B cell (primary cell): ENCODE results near the gene PRKRIP1. TPM values are rescaled to one million over a fixed set of nuclear protein-coding genes. Genes with fewer than 3 reads are reported as not detected.

ENCODE experiments used
- ATAC-seq: fragments of 200-7000 bp; cut with Tn5 transposase; one replicate; pipeline ENCODE4 v1.10.0; 2021; ENCODE audit warnings: low read depth, mild to moderate bottlenecking, moderate number of reproducible peaks, moderate library complexity
- CTCF ChIA-PET: fragments of 350-600 bp; sonication (Branson Sonifier 250); formaldehyde crosslinking; loops from one replicate; lab custom pipeline; 2021; ENCODE audit warnings: antibody characterized with exemption, inconsistent platforms; lab: Charles Lee
- POLR2A ChIA-PET: fragments of 350-600 bp; sonication (Branson Sonifier 250); formaldehyde crosslinking; loops from one replicate; lab custom pipeline; 2021; ENCODE audit warnings: antibody characterized with exemption; lab: Charles Lee
- DNase-seq: peaks from one replicate; pipeline ENCODE4 v3.0.0; 2013
- H2AFZ ChIP-seq: 2 replicates; pipeline ENCODE4 v1.6.1; 2012; ENCODE audit warnings: mild to moderate bottlenecking, low read depth, low read length; ENCODE audit not compliant: insufficient read depth, poor library complexity, severe bottlenecking
- H3K27ac ChIP-seq, 2 donors: 1 replicate in 1 of 2; 2 replicates in 1 of 2; pipeline ENCODE4 v1.5.1; 2012 to 2013; ENCODE audit warnings: low read length in 2 of 2, mild to moderate bottlenecking in 2 of 2, moderate library complexity in 1 of 2
- H3K27me3 ChIP-seq, 4 experiments: fragments of 200-600 bp in 1 of 4; sonication (generic) in 1 of 4; replicated peaks in 1 of 4; 1 replicate in 2 of 4; 2 replicates in 2 of 4; pipeline versions ENCODE4 v1.6.1 to v1.7.0; 2013 to 2016; ENCODE audit warnings: low read length in 3 of 4, mild to moderate bottlenecking in 2 of 4, mixed read lengths in 1 of 4, moderate library complexity in 1 of 4; ENCODE audit not compliant: insufficient read depth in 4 of 4, control insufficient read depth in 3 of 4; ENCODE audit errors: control extremely low read depth in 1 of 4
- H3K36me3 ChIP-seq, 2 experiments: replicated peaks in 1 of 2; 1 replicate in 1 of 2; 2 replicates in 1 of 2; pipeline versions ENCODE4 v1.6.1 to v1.7.1; 2013; ENCODE audit warnings: low read length in 1 of 2; ENCODE audit not compliant: insufficient read depth in 2 of 2, control insufficient read depth in 1 of 2; ENCODE audit errors: control extremely low read depth in 1 of 2, extremely low read depth in 1 of 2
- H3K4me1 ChIP-seq, 2 donors: fragments of 200-600 bp in 1 of 2; sonication (generic) in 1 of 2; 1 replicate in 1 of 2; 2 replicates in 1 of 2; pipeline versions ENCODE4 v1.5.1 to v1.6.1; 2013 to 2017; ENCODE audit warnings: low read length in 2 of 2; ENCODE audit not compliant: control insufficient read depth in 2 of 2, insufficient read depth in 2 of 2
- H3K4me2 ChIP-seq: replicated peaks from 2 replicates; pipeline ENCODE3; 2012; ENCODE audit warnings: mild to moderate bottlenecking, low read depth, low read length; ENCODE audit not compliant: poor library complexity, severe bottlenecking
- H3K4me3 ChIP-seq, 5 experiments: fragments of 200-600 bp in 1 of 5; sonication (generic) in 1 of 5; 1 replicate in 3 of 5; 2 replicates in 2 of 5; pipeline versions ENCODE4 v1.5.1 to v1.7.0; 2011 to 2016; ENCODE audit warnings: low read length in 4 of 5, mild to moderate bottlenecking in 4 of 5, low read depth in 2 of 5, control low read depth in 1 of 5, moderate library complexity in 1 of 5; ENCODE audit not compliant: insufficient read depth in 1 of 5; ENCODE audit errors: control extremely low read depth in 1 of 5, extremely low read depth in 1 of 5
- H3K79me2 ChIP-seq: fragments of 200-600 bp; sonication (generic); one replicate; pipeline ENCODE4 v1.6.0; 2016; ENCODE audit warnings: low read length; ENCODE audit not compliant: control insufficient read depth, insufficient read depth
- H3K9ac ChIP-seq: fragments of 200-600 bp; sonication (generic); 2 replicates; pipeline ENCODE4 v1.6.1; 2017; ENCODE audit warnings: mild to moderate bottlenecking, low read length, moderate library complexity
- H3K9me3 ChIP-seq, 3 donors: one replicate each; pipeline versions ENCODE4 v1.6.1 to v1.7.1; 2013; ENCODE audit warnings: low read length in 2 of 3; ENCODE audit not compliant: control insufficient read depth in 2 of 3, insufficient read depth in 1 of 3; ENCODE audit errors: control extremely low read depth in 1 of 3
- H4K20me1 ChIP-seq: 2 replicates; pipeline ENCODE4 v1.6.0; 2012; ENCODE audit warnings: mild to moderate bottlenecking, low read length; ENCODE audit not compliant: insufficient read depth, control insufficient read depth, poor library complexity, severe bottlenecking
- H3K27ac Mint-ChIP-seq: one replicate; pipeline ENCODE4 v1.8.0; 2021; ENCODE audit warnings: mixed read lengths
- H3K27me3 Mint-ChIP-seq: one replicate; pipeline ENCODE4 v1.8.0; 2021; ENCODE audit warnings: mixed read lengths
- H3K4me1 Mint-ChIP-seq: one replicate; pipeline ENCODE4 v1.8.0; 2021; ENCODE audit warnings: mixed read lengths
- H3K4me3 Mint-ChIP-seq: one replicate; pipeline ENCODE4 v1.8.0; 2021; ENCODE audit warnings: mixed read lengths
- H3K9me3 Mint-ChIP-seq: one replicate; pipeline ENCODE4 v1.8.0; 2022; ENCODE audit warnings: mixed read lengths; ENCODE audit not compliant: insufficient read depth
- CTCF ChIP-seq: fragments of 200-600 bp; IDR thresholded peaks from one replicate; pipeline ENCODE4 v1.8.0; 2022; ENCODE audit warnings: antibody characterized with exemption, mild to moderate bottlenecking
- EZH2 ChIP-seq: IDR thresholded peaks from 2 replicates; pipeline ENCODE4 v1.6.1; 2012; ENCODE audit warnings: borderline replicate concordance, low read depth, mild to moderate bottlenecking, moderate library complexity, low read length; ENCODE audit not compliant: insufficient read depth, poor library complexity, severe bottlenecking
- WGBS: methylation state at CpG from one replicate; pipeline ENCODE4 v1.1.5; 2013; ENCODE audit warnings: missing lambda C conversion rate; ENCODE audit not compliant: insufficient coverage; 5-methylcytosine and 5-hydroxymethylcytosine counted together
- intact Hi-C: fragments of 100-400 bp; cut with micrococcal nuclease; formaldehyde crosslinking; loops from one replicate; pipeline ENCODE4 v1.10.0; 2022
- polyA plus RNA-seq: library from polyadenylated mRNA; depleted of rRNA; stranded (reverse); fragments of >200 nt; gene quantifications from 2 replicates; pipeline ENCODE4 v1.2.3, GENCODE V29; 2012
- total RNA-seq, 2 donors: library from RNA; stranded (reverse); fragments of 120-200 nt in 1 of 2; gene quantifications; 1 replicate in 1 of 2; 2 replicates in 1 of 2; pipeline versions ENCODE4 v1.2.3 to v1.2.4, GENCODE V29; 2013 to 2022

The PRKRIP1 gene
- total and polyA plus RNA-seq, 2 donors (not counting 1 experiment from before 2014, with no cell fraction given) = 57.1 to 59.1 TPM

- peaks cover 66% of the 10 kb centered on the region for H3K4me1 Mint-ChIP-seq
- Histone ChIP-seq H3K4me2 (peak overlapping the region; percentile 95), H3K9me3 (no peaks in the 10 kb centered on the region), H4K20me1 (peaks cover 7% of the 10 kb centered on the region), H3K9ac (peak overlapping the region; percentile 95), H3K4me1 (peaks cover 63 to 74% of the 10 kb centered on the region in 2 donors), H3K4me3 (peak overlapping the region; percentile 87 to 97 (median 94)), H2AFZ (peak overlapping the region; percentile 64), H3K27ac (peak overlapping the region; percentile 76 to 100), H3K36me3 (peaks cover 2 to 31% of the 10 kb centered on the region in 2 experiments), H3K79me2 (peaks cover 69% of the 10 kb centered on the region), H3K27me3 (no peaks in the 10 kb centered on the region)
- intact Hi-C loops = no loop called here
- H3K4me3 Mint-ChIP-seq = peak overlapping the region; percentile 99
- TF ChIP-seq EZH2 = no peak
- TF ChIP-seq CTCF = no peak
- H3K9me3 Mint-ChIP-seq = no peaks in the 10 kb centered on the region
- ATAC-seq = peak; percentile 2
- WGBS = 18% methylated on average over 6 of the region's 9 CpGs
- ChIA-PET POLR2A (interaction anchor here (0.5 to 13.6 kb wide), 10 partner anchors 10 to 39 kb away, joined by 3 to 223 read pairs (median 6); no protein-coding TSS in a partner anchor), CTCF (interaction anchor here (2.5 to 46.3 kb wide), 2 partner anchors 7 to 23 kb away, joined by 18 to 1182 read pairs; no protein-coding TSS in a partner anchor)
- no peak for DNase-seq
- H3K27ac Mint-ChIP-seq = peak overlapping the region; percentile 98
- H3K27me3 Mint-ChIP-seq = no peaks in the 10 kb centered on the region
Observed at GRCh38 chr7:102434039-102434486, 37.9 kb downstream of the PRKRIP1 start.

- H4K20me1 ChIP-seq = peaks cover 9% of the 10 kb centered on the region
- intact Hi-C loops = no loop called here
- H3K4me3 Mint-ChIP-seq = peak overlapping the region; percentile 99
- H3K27me3 Mint-ChIP-seq = no peaks in the 10 kb centered on the region
- H3K9ac ChIP-seq = peak overlapping the region; percentile 25
- peaks cover 70% of the 10 kb centered on the region for H3K79me2 ChIP-seq
- peaks cover 53 to 68% of the 10 kb centered on the region in 2 donors for H3K4me1 ChIP-seq
- peak overlapping the region; percentile 95 for H3K4me2 ChIP-seq
- 97% methylated on average over 8 of the region's 10 CpGs for WGBS
- H2AFZ ChIP-seq = no peak overlapping the region
- no peaks in the 10 kb centered on the region for H3K9me3 Mint-ChIP-seq
- H3K9me3 ChIP-seq = no peaks in the 10 kb centered on the region
- peak overlapping the region; percentile 98 for H3K27ac Mint-ChIP-seq
- no peaks in the 10 kb centered on the region for H3K27me3 ChIP-seq
- peaks cover 2 to 49% of the 10 kb centered on the region in 2 experiments for H3K36me3 ChIP-seq
- TF ChIP-seq EZH2 (no peak), CTCF (no peak)
- POLR2A ChIA-PET = interaction anchor here (0.7 to 13.6 kb wide), 4 partner anchors 8 to 28 kb away, joined by 6 to 223 read pairs (median 72); no protein-coding TSS in a partner anchor
- no peak for ATAC-seq
- H3K4me3 ChIP-seq = peak overlapping the region in 1 of 5 experiments; percentile 20
- peaks cover 53% of the 10 kb centered on the region for H3K4me1 Mint-ChIP-seq
- no peak for DNase-seq
- CTCF ChIA-PET = interaction anchor here (1.8 to 46.3 kb wide), 3 partner anchors 14 to 25 kb away, joined by 6 to 1182 read pairs (median 10); no protein-coding TSS in a partner anchor
- H3K27ac ChIP-seq = peak overlapping the region in 1 of 2 donors; percentile 100
Observed at GRCh38 chr7:102436118-102436517, 40.0 kb downstream of the PRKRIP1 start.
